Measurements from ENCODE around the gene ONECUT3.

Gene ONECUT3

GRCh38 chr19:1816530-1817298 lies 63.4 kb downstream of the ONECUT3 start:
- no peak for DNase-seq

- no peak for DNase-seq
Observed at GRCh38 chr19:1817553-1818179, 64.4 kb downstream of the ONECUT3 start.

- DNase-seq, result no peak
Observed at GRCh38 chr19:1818549-1819195, 65.4 kb downstream of the ONECUT3 start.

DNA sequence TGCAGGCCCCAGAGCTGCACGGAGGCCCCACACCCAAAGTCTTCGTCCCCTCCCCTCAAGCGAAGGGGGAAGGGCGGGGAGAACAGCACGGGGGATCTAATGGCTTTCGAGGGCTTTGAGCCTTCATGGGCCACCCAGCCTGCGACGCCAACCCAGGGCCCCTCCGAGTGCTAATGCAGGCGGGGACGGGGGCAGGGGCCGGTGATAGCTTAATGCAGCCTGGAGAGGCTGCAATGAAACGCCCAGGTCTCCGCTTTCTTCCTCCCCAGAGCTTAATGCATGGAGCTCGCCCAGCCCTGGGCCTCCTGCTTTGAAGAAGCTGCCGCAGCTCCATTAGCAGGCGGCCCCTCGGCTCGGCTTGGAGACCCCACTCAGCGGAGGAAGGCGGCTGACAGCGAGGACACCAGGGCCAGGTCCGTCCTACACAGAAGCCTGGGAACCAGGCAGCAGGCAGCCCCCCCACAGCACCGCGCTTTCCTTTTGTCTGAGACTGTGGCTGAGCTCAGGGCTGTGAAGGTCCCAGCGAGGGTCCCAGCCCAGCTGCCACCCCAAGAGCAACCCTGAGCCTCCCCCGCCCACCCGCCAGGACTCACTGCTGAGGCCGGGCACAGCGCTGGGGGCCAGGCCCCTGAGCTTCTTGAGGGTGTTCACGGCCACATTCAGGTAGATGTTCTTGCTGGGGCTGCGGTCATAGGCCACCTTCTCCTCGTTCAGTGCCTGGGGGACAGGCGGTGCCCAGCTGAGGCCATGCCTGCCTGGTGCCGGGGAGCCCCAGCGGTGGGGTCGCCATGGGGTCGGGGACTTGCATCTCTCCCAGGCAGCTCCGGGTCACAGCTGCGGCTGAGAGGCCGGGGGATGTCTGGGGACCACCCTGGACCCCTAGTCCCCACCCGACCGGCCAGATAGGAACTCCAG lies 66.3 kb downstream of the ONECUT3 start:
- DNase-seq, result no peak

- DNase-seq, result no peak
Observed at GRCh38 chr19:1822210-1822609, 68.9 kb downstream of the ONECUT3 start.

- DNase-seq, result no peak
Observed at GRCh38 chr19:1823020-1823419, 69.7 kb downstream of the ONECUT3 start.

DNA sequence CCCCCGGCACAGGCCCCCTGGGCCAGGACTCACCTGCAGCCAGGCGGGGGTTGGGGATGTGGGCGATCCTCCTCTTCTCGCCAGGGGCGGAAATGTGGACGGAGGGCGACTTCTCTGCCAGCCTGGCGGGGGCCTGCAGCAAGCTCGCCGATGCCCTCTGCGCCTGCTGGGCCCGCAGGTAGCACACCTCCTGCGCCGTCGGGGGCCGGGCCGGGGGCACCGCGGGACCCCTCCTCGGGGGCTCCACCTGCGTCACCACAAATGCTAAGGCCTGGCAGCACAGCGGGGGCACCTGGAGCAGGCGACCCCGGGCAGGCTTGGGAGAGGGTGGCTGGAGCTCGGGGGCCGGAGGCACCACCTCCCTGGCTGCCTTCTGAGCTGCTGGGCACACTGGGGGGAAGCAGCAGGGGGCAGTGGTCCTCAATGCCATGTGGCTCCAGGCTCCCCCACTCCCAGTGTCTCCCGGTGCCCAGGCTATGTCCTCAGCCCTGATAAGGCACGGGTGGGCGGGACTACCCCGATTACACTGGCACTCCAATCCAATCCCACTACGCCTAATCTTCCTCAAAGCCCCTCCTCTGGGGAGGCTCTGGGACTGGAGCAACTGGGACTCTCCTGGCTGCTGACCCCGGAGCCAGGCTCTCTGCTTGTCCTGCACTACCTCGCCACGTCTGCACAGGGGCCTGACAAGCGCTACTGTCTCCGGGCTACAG lies 70.4 kb downstream of the ONECUT3 start:
- DNase-seq, result no peak

DNA sequence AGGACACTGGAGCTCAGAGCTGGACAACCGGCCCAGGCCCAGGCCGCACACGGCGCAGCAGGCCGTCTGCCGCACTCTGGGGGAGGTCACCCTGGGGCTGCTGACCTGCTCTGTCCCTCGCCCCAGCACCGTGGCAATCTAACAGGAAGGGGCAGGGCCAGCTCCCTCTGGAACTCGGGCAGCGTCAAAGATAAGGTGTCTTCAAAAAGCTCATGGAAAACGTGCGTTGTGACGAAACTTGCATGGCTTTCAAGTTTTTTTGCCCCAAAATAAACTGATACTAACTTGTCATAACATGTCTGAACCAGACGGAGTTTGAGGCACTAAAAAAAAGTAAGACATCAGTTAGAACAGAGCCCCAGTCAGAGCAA lies 70.9 kb downstream of the ONECUT3 start:
- no peak for DNase-seq

DNA sequence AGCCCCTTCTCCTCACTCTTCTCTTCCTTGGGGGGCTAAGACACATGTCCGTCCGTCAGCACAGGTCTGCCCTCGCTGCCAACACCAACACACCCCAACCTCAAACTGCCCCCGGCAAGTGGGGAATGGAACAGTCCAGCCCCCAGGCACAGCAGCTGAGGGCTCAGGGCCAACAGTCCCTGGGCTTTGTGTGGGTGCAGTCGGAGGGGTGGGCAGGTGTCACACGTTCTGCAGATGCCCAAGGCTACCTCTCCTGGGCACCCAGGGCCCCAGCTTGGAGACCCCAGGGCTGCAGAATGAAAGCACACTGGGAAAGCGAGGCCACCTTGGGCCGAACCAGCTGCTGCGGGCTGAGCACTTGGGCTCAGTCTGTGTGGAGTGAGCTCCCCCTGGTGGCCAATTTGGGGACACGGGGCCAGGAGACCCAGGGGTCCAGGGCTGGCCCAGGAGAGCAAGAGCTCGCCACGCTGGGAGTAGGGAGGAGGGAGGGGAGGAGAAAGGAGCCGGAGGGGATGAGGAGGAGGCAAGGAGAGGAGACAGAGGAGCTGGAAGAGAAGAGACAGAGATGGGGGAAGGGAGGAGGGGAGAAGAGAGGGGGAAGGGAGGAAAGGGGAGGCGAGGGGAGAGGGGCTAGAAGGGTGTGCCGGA lies 72.7 kb downstream of the ONECUT3 start:
- DNase-seq, result peak; percentile 60

DNA sequence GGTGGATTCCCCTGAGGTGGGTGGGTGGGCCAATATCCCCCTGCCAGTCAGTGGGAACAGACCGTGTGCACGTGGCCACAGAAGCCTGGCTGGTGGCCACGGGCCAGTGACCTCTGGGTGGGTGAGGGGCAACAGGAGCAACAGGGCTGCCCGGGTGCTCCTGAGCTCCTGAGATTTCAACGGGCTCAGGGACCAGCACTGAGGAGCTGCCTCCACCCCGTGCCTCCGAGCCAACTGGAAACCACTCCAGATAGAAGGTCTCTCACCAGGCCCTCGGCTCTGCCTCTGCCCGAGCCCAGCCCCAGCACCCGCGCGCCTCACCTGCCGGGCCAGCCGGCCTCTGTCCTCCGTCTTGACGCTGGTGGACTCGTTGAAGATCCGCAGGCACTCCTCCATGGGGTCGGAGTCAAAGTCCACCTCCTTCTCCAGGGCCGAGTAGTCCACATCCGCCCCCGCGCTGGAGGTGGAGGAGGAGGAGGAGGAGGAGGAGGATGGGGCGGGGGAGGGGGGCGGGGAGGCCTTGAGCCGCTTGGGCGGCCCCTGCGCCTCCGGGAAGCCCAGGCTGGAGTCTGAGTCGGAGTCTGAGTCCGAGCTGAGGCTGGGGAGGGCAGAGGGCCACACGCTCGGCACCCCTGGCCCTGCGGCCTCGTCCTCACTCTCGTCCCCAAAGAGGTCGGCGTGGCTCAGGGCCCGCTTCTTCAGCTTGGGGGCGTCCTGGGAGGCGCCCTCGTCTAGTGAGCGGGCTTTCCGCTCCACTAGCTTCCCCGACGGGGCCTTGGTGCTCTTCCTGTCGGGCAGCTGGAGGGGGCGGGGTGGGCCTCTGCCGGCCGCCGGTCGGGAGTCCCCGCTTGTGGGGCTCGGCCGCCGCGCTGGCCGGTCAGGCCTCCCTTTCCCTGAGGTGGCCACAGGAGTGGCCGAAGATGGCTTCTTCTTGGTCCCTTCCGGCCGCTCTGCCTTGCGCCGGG lies 73.5 kb downstream of the ONECUT3 start:
- DNase-seq, result no peak

DNA sequence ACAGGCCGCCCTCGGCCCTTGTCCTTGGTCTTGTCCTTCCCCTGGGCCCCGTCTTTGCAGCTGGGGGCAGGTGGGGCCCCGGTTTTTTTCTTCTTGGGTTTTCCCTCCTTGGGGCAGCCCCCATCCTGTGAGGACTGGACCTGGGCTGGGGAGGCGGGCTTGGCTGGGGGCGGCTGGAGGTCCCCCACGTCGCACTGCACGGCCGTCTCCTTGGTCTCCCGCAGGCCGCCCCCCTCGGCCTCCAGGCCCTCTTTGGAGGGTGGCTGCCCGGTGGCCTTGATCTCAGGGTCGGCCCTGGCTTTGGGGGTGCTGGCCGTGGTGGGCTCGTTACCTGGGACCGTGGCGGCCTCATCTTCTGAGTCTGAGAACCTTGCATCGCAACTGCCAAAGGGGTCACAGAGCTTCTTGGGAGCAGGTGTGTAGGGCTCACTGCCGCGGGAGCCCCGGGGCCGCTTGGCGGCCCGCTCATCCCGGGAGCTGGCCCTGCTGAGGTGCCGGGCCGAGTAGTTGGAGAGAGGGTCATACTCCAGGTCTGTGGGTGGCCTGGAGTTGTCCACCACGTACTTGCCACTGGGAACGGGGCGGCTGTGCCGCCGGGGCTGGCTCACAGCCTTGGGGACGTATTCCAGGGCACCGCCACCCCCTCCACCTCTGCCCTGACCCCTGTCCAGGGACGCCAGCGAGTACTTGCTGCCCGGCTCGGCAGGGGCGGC lies 74.4 kb downstream of the ONECUT3 start:
- no peak for DNase-seq

- DNase-seq, result no peak
Observed at GRCh38 chr19:1828279-1829238, 75.3 kb downstream of the ONECUT3 start.

DNA sequence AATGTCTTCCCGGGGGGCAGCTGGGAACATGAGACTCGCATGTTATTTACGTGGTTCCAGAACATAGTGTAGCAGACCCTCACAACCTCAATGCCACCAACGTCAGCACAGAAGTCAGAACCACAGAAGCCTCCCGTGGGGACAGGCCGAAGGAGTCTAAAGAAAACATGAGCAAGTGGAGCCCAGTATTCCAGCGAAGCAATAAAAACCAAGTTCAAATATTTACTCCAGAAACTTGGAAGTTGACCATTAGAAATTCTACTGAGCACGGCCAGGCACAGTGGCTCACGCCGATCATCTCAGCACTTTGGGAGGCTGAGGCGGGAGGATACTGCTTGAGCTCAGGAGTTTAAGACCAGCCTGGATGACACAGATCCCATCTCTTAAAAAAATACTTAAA lies 76.7 kb downstream of the ONECUT3 start:
- no peak for DNase-seq

DNA sequence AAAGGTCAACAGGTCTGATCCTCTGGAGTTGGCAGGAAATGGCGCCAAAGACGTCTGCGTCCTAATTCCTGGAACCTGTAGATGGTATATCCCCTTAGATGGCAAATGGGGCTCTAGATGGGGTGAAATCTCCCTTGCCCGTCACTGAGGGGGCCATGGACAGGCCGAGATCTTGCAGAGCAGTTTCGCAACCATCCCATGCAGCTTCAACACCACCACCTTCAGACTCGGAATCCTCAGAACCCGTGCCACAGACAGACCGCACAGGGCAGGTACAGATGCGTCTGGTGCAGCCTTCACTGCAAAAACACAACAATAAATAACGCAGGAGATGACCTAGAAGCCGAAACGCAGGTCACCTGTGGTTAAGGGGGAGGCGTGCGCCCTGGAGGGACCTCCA lies 77.3 kb downstream of the ONECUT3 start:
- no peak for DNase-seq

All from fibroblast of skin of abdomen (primary cell).